HepG2 (cell line): ENCODE data around the gene NINJ2.

Experiments used
- ATF2 ChIP-seq: sonication (generic); formaldehyde crosslinking; IDR thresholded peaks from 2 replicates; pipeline ENCODE4 v1.4.0; 2020; ENCODE audit warnings: missing genetic modification reagents
- ATF3 ChIP-seq: sonication (generic); formaldehyde crosslinking; IDR thresholded peaks from 2 replicates; pipeline ENCODE4 v1.4.0; 2020; ENCODE audit warnings: missing genetic modification reagents
- CTCF ChIP-seq: sonication (generic); formaldehyde crosslinking; IDR thresholded peaks from 2 replicates; pipeline ENCODE4 v1.5.0; 2020; ENCODE audit warnings: mild to moderate bottlenecking, missing genetic modification reagents, moderate library complexity
- EZH2 ChIP-seq: conservative IDR thresholded peaks from 2 replicates; pipeline ENCODE4 v1.6.1; 2012; ENCODE audit warnings: mild to moderate bottlenecking, low read depth, low read length, moderate library complexity
- MTA1 ChIP-seq: sonication (generic); formaldehyde crosslinking; IDR thresholded peaks from 2 replicates; pipeline ENCODE4 v1.4.0; 2020; ENCODE audit warnings: missing genetic modification reagents, mild to moderate bottlenecking, borderline replicate concordance
- NONO ChIP-seq, 2 experiments: fragments of 450-650 bp in 1 of 2; sonication (generic) in 1 of 2; formaldehyde crosslinking in 1 of 2; IDR thresholded peaks in 1 of 2; conservative IDR thresholded peaks in 1 of 2; 2 replicates each; pipeline versions ENCODE4 v1.6.1 to v1.8.0; 2017 to 2022; ENCODE audit warnings: mild to moderate bottlenecking in 1 of 2, missing genetic modification reagents in 1 of 2, moderate library complexity in 1 of 2
- ZBTB2 ChIP-seq: sonication (generic); formaldehyde crosslinking; IDR thresholded peaks from 2 replicates; pipeline ENCODE4 v1.8.0; 2022; ENCODE audit warnings: low read depth, missing genetic modification reagents
- ZNF460 ChIP-seq: sonication (generic); formaldehyde crosslinking; IDR thresholded peaks from 2 replicates; pipeline ENCODE4 v1.5.1; 2020; ENCODE audit warnings: missing genetic modification reagents, mild to moderate bottlenecking, borderline replicate concordance
- ZNF639 ChIP-seq: conservative IDR thresholded peaks from 2 replicates; pipeline ENCODE4 v1.6.1; 2018; ENCODE audit warnings: missing genetic modification reagents

GRCh38 chr12:678747-679712, 15.8 kb upstream of the NINJ2 start:
- TF ChIP-seq ZBTB2: no peak
- no peak for TF ChIP-seq NONO (IDR thresholded peaks at IDR 0.05)
- TF ChIP-seq NONO (CRISPR knock-in tag; conservative IDR thresholded peaks at IDR 0.05): no peak
- TF ChIP-seq ZNF639 (CRISPR knock-in tag): no peak
- TF ChIP-seq ATF2 (CRISPR knock-in tag): no peak
- no peak for TF ChIP-seq ZNF460 (CRISPR knock-in tag)
- TF ChIP-seq MTA1 (CRISPR knock-in tag): no peak
- no peak for TF ChIP-seq ATF3 (CRISPR knock-in tag)
- no peak for TF ChIP-seq EZH2
- no peak for TF ChIP-seq CTCF (CRISPR knock-in tag)
